Osteoblast (primary cell): ENCODE results near the gene CD300LB. TPM values are rescaled to one million over a fixed set of nuclear protein-coding genes. Genes with fewer than 3 reads are reported as not detected.

Source experiments
- DNase-seq: peaks from one replicate; pipeline ENCODE4 v3.0.0; 2011; ENCODE audit warnings: low spot score, mixed read lengths; ENCODE audit not compliant: insufficient read length; ENCODE audit errors: missing footprints
- H2AFZ ChIP-seq: 2 replicates; pipeline ENCODE4 v1.6.0; 2011; ENCODE audit warnings: mild to moderate bottlenecking, low read length
- H3K27ac ChIP-seq: 2 replicates; pipeline ENCODE4 v1.5.1; 2011; ENCODE audit warnings: mild to moderate bottlenecking, low read depth, low read length, moderate library complexity
- H3K27me3 ChIP-seq: 2 replicates; pipeline ENCODE4 v1.6.0; 2012; ENCODE audit warnings: mild to moderate bottlenecking, control low read depth, inconsistent platforms, low read length, moderate library complexity; ENCODE audit not compliant: insufficient read depth
- H3K36me3 ChIP-seq: 2 replicates; pipeline ENCODE4 v1.5.1; 2011; ENCODE audit warnings: mild to moderate bottlenecking, low read length, control low read depth, moderate library complexity; ENCODE audit not compliant: insufficient read depth
- H3K4me1 ChIP-seq: 2 replicates; pipeline ENCODE4 v1.5.1; 2011; ENCODE audit warnings: mild to moderate bottlenecking, low read length, control low read depth, moderate library complexity; ENCODE audit not compliant: insufficient read depth
- H3K4me2 ChIP-seq: 2 replicates; pipeline ENCODE4 v1.6.0; 2011; ENCODE audit warnings: mild to moderate bottlenecking, low read length; ENCODE audit not compliant: insufficient read depth
- H3K4me3 ChIP-seq: fragments of 200-600 bp; sonication (generic); 3 replicates; pipeline ENCODE4 v1.5.1; 2012; ENCODE audit warnings: mild to moderate bottlenecking, low read length, inconsistent platforms; ENCODE audit not compliant: insufficient read depth
- H3K79me2 ChIP-seq: 2 replicates; pipeline ENCODE4 v1.6.0; 2012; ENCODE audit warnings: mild to moderate bottlenecking, low read length, control low read depth, inconsistent platforms; ENCODE audit not compliant: insufficient read depth
- H3K9me3 ChIP-seq: 2 replicates; pipeline ENCODE4 v1.5.1; 2011; ENCODE audit warnings: low read depth, low read length, control low read depth
- H4K20me1 ChIP-seq: 2 replicates; pipeline ENCODE4 v1.6.0; 2012; ENCODE audit warnings: mild to moderate bottlenecking, low read length, control low read depth; ENCODE audit not compliant: insufficient read depth
- CTCF ChIP-seq: IDR thresholded peaks from 2 replicates; pipeline ENCODE4 v1.5.1; 2011; ENCODE audit warnings: mild to moderate bottlenecking, low read depth, low read length, moderate library complexity; ENCODE audit errors: extremely low read depth
- total RNA-seq: library from RNA; depleted of rRNA; stranded (reverse); fragments of >200 nt; gene quantifications from 2 replicates; pipeline ENCODE4 v1.2.3, GENCODE V29; 2012

Gene CD300LB
- total RNA-seq, 1 donor: not detected

- Histone ChIP-seq H3K79me2 (no peaks in the 10 kb centered on the region), H3K27me3 (no peaks in the 10 kb centered on the region), H3K4me1 (peaks cover 14% of the 10 kb centered on the region), H3K36me3 (no peaks in the 10 kb centered on the region), H3K4me2 (no peak overlapping the region), H3K27ac (no peak overlapping the region), H2AFZ (no peak overlapping the region), H3K4me3 (no peak overlapping the region), H3K9me3 (no peaks in the 10 kb centered on the region), H4K20me1 (no peaks in the 10 kb centered on the region)
- TF ChIP-seq CTCF: no peak
- no peak for DNase-seq
Measured at GRCh38 chr17:74516561-74517328, 14.5 kb downstream of the CD300LB start.

- Histone ChIP-seq H3K4me2 (no peak overlapping the region), H3K27me3 (no peaks in the 10 kb centered on the region), H3K9me3 (no peaks in the 10 kb centered on the region), H3K36me3 (no peaks in the 10 kb centered on the region), H3K79me2 (no peaks in the 10 kb centered on the region), H3K27ac (no peak overlapping the region), H4K20me1 (no peaks in the 10 kb centered on the region), H2AFZ (no peak overlapping the region), H3K4me3 (no peak overlapping the region), H3K4me1 (peaks cover 14% of the 10 kb centered on the region)
- TF ChIP-seq CTCF: no peak
- no peak for DNase-seq
Measured at GRCh38 chr17:74515941-74516340, 15.3 kb downstream of the CD300LB start.

- peaks cover 14% of the 10 kb centered on the region for H3K4me1 ChIP-seq
- no peak for DNase-seq
- no peak overlapping the region for H2AFZ ChIP-seq
- no peak overlapping the region for H3K4me3 ChIP-seq
- H3K36me3 ChIP-seq: no peaks in the 10 kb centered on the region
- no peaks in the 10 kb centered on the region for H3K79me2 ChIP-seq
- H3K27me3 ChIP-seq: no peaks in the 10 kb centered on the region
- TF ChIP-seq CTCF: no peak
- H3K4me2 ChIP-seq: no peak overlapping the region
- no peak overlapping the region for H3K27ac ChIP-seq
- H4K20me1 ChIP-seq: no peaks in the 10 kb centered on the region
- H3K9me3 ChIP-seq: no peaks in the 10 kb centered on the region
Measured at GRCh38 chr17:74514632-74515334, 16.5 kb downstream of the CD300LB start.

GRCh38 chr17:74513987-74514631 lies 17.2 kb downstream of the CD300LB start:
- no peak overlapping the region for H3K4me3 ChIP-seq
- no peak overlapping the region for H3K4me2 ChIP-seq
- no peaks in the 10 kb centered on the region for H3K9me3 ChIP-seq
- H3K27me3 ChIP-seq: no peaks in the 10 kb centered on the region
- no peaks in the 10 kb centered on the region for H3K79me2 ChIP-seq
- no peak overlapping the region for H2AFZ ChIP-seq
- DNase-seq: no peak
- TF ChIP-seq CTCF: no peak
- no peaks in the 10 kb centered on the region for H3K36me3 ChIP-seq
- peaks cover 14% of the 10 kb centered on the region for H3K4me1 ChIP-seq
- H3K27ac ChIP-seq: peak overlapping the region; percentile 8
- no peaks in the 10 kb centered on the region for H4K20me1 ChIP-seq
